ENCODE results near the gene ZMIZ2. TPM values are rescaled to one million over a fixed set of nuclear protein-coding genes. Genes with fewer than 3 reads are reported as not detected.
"Not testable (repeated sequence)": the region's sequence is repeated elsewhere in the genome, so short reads cannot be mapped to it uniquely, and the experiment has no call there.

Gene ZMIZ2
- total and polyA plus RNA-seq, 4 donors: 4.4 to 11.6 (median 7.7) TPM

DNA sequence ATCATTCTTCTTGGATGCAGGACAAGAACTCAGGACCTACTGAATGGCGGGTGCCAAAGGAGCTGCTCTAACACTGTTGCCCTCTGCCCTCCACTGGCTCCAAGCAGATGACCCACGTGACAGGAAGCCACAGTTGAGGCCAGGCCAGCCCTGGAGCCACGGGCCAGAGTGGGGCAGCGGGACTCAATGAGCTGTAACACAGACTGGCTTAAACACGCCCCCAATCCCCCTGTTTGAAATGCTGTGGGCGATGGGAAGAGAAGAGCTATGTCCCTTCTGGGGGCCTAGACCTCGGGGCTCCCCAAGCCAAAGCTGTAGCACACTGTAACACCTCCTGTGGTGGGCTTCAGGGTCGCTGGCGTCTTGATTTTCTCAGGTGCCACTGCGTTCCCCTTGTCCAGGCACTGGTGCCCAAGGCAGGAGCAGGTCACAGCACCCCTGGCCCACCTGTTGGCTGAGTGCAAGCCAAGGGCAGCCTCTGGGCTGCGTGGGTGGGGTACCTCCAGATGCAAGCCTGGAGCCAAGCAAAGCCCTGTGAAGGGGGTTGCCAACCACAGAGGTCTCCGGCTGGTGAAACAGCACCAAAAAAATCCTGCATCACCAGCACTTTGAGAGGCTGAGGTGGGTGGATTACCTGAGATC is 18.6 kb upstream of the ZMIZ2 start:
- TF ChIP-seq TAF1 (conservative IDR thresholded peaks at IDR 0.05) (no peak), SP1 (IDR thresholded peaks at IDR 0.05) (no peak), RAD21 (IDR thresholded peaks at IDR 0.05) (no peak), HNF4G (IDR thresholded peaks at IDR 0.05) (no peak), GABPA (IDR thresholded peaks at IDR 0.05 in 1 of 2, conservative IDR thresholded peaks at IDR 0.05 in 1 of 2) (no peak), FOXA1 (IDR thresholded peaks at IDR 0.05) (no peak), NR2F2 (IDR thresholded peaks at IDR 0.05) (no peak), RXRA (IDR thresholded peaks at IDR 0.05) (no peak), EGR1 (IDR thresholded peaks at IDR 0.05; ENCODE audit: low read depth in 2 of 2) (no peak), JUND (IDR thresholded peaks at IDR 0.05) (no peak), HNF4A (conservative IDR thresholded peaks at IDR 0.05) (no peak), FOXA2 (IDR thresholded peaks at IDR 0.05) (no peak)
- TF ChIP-seq, protein P1, sequence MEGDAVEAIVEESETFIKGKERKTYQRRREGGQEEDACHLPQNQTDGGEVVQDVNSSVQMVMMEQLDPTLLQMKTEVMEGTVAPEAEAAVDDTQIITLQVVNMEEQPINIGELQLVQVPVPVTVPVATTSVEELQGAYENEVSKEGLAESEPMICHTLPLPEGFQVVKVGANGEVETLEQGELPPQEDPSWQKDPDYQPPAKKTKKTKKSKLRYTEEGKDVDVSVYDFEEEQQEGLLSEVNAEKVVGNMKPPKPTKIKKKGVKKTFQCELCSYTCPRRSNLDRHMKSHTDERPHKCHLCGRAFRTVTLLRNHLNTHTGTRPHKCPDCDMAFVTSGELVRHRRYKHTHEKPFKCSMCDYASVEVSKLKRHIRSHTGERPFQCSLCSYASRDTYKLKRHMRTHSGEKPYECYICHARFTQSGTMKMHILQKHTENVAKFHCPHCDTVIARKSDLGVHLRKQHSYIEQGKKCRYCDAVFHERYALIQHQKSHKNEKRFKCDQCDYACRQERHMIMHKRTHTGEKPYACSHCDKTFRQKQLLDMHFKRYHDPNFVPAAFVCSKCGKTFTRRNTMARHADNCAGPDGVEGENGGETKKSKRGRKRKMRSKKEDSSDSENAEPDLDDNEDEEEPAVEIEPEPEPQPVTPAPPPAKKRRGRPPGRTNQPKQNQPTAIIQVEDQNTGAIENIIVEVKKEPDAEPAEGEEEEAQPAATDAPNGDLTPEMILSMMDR (IDR thresholded peaks at IDR 0.05; ENCODE audit: low read depth, low read length, missing input control): no peak
- TF ChIP-seq, protein P2, sequence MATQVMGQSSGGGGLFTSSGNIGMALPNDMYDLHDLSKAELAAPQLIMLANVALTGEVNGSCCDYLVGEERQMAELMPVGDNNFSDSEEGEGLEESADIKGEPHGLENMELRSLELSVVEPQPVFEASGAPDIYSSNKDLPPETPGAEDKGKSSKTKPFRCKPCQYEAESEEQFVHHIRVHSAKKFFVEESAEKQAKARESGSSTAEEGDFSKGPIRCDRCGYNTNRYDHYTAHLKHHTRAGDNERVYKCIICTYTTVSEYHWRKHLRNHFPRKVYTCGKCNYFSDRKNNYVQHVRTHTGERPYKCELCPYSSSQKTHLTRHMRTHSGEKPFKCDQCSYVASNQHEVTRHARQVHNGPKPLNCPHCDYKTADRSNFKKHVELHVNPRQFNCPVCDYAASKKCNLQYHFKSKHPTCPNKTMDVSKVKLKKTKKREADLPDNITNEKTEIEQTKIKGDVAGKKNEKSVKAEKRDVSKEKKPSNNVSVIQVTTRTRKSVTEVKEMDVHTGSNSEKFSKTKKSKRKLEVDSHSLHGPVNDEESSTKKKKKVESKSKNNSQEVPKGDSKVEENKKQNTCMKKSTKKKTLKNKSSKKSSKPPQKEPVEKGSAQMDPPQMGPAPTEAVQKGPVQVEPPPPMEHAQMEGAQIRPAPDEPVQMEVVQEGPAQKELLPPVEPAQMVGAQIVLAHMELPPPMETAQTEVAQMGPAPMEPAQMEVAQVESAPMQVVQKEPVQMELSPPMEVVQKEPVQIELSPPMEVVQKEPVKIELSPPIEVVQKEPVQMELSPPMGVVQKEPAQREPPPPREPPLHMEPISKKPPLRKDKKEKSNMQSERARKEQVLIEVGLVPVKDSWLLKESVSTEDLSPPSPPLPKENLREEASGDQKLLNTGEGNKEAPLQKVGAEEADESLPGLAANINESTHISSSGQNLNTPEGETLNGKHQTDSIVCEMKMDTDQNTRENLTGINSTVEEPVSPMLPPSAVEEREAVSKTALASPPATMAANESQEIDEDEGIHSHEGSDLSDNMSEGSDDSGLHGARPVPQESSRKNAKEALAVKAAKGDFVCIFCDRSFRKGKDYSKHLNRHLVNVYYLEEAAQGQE (IDR thresholded peaks at IDR 0.05): no peak
- TF ChIP-seq, protein P3, sequence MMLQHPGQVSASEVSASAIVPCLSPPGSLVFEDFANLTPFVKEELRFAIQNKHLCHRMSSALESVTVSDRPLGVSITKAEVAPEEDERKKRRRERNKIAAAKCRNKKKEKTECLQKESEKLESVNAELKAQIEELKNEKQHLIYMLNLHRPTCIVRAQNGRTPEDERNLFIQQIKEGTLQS (IDR thresholded peaks at IDR 0.05): no peak
- TF ChIP-seq, protein P4, sequence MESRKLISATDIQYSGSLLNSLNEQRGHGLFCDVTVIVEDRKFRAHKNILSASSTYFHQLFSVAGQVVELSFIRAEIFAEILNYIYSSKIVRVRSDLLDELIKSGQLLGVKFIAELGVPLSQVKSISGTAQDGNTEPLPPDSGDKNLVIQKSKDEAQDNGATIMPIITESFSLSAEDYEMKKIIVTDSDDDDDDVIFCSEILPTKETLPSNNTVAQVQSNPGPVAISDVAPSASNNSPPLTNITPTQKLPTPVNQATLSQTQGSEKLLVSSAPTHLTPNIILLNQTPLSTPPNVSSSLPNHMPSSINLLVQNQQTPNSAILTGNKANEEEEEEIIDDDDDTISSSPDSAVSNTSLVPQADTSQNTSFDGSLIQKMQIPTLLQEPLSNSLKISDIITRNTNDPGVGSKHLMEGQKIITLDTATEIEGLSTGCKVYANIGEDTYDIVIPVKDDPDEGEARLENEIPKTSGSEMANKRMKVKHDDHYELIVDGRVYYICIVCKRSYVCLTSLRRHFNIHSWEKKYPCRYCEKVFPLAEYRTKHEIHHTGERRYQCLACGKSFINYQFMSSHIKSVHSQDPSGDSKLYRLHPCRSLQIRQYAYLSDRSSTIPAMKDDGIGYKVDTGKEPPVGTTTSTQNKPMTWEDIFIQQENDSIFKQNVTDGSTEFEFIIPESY (IDR thresholded peaks at IDR 0.05): no peak
- TF ChIP-seq, protein P5, sequence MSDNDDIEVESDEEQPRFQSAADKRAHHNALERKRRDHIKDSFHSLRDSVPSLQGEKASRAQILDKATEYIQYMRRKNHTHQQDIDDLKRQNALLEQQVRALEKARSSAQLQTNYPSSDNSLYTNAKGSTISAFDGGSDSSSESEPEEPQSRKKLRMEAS (IDR thresholded peaks at IDR 0.05): no peak
- no peaks in the 10 kb centered on the region for H3K9me3 ChIP-seq (ENCODE audit: control insufficient read depth in 4 of 4, low read length in 3 of 4)
- no peaks in the 10 kb centered on the region for H3K27me3 ChIP-seq (ENCODE audit: control insufficient read depth in 4 of 4, insufficient read depth in 4 of 4, low read length in 3 of 4)
- H3K4me1 ChIP-seq (ENCODE audit: control insufficient read depth in 4 of 4, insufficient read depth in 4 of 4, low read length in 3 of 4): no peaks in the 10 kb centered on the region
- H3K4me3 ChIP-seq (ENCODE audit: low read depth in 1 of 3, low read length in 3 of 3): no peak overlapping the region
- no peak overlapping the region for H3K9ac ChIP-seq (ENCODE audit: low read depth in 1 of 2, low read length in 2 of 2)
- no peak for DNase-seq (ENCODE audit: low spot score)
- H3K27ac ChIP-seq (ENCODE audit: low read depth in 1 of 2, low read length in 2 of 2): no peak overlapping the region
- no peaks in the 10 kb centered on the region for H3K36me3 ChIP-seq (ENCODE audit: control insufficient read depth in 4 of 4, insufficient read depth in 3 of 4, low read depth in 1 of 4, low read length in 3 of 4)
- WGBS: 78% methylated on average over 12 of the region's 12 CpGs

DNA sequence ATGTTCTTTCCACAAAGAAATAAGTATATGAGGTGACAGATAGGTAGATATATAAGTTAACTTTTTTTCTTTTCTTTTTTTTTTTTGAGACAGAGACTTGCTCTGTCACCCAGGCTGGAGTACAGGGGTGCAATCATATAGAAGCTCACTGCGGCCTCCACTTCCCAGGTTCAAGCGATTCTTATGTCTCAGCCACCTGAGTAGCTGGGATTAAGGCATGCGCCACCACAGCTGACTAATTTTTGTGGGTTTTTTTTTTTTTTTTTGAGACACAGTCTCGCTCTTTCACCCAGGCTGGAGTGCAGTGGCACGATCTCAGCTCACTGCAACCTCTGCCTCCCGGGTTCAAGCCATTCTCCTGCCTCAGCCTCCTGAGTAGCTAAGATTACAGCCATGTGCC is 15.7 kb upstream of the ZMIZ2 start:
- not testable (repeated sequence) for H3K36me3 ChIP-seq (ENCODE audit: control insufficient read depth in 4 of 4, insufficient read depth in 3 of 4, low read depth in 1 of 4, low read length in 3 of 4); H3K9ac ChIP-seq (ENCODE audit: low read depth in 1 of 2, low read length in 2 of 2); H3K27ac ChIP-seq (ENCODE audit: low read depth in 1 of 2, low read length in 2 of 2); H3K4me3 ChIP-seq (ENCODE audit: low read depth in 1 of 3, low read length in 3 of 3); H3K9me3 ChIP-seq (ENCODE audit: control insufficient read depth in 4 of 4, low read length in 3 of 4); H3K27me3 ChIP-seq (ENCODE audit: control insufficient read depth in 4 of 4, insufficient read depth in 4 of 4, low read length in 3 of 4); H3K4me1 ChIP-seq (ENCODE audit: control insufficient read depth in 4 of 4, insufficient read depth in 4 of 4, low read length in 3 of 4); DNase-seq (ENCODE audit: low spot score)
- 90% methylated on average over 6 of the region's 6 CpGs for WGBS
